ENCODE data around the gene EXTL2. TPM values are rescaled to one million over a fixed set of nuclear protein-coding genes. Genes with fewer than 3 reads are reported as not detected.
"Not testable (repeated sequence)": the region's sequence is repeated elsewhere in the genome, so short reads cannot be mapped to it uniquely, and the experiment has no call there.

Gene EXTL2
- total RNA-seq, 2 donors from 2014 or later = 0.85 to 1.4 TPM

DNA sequence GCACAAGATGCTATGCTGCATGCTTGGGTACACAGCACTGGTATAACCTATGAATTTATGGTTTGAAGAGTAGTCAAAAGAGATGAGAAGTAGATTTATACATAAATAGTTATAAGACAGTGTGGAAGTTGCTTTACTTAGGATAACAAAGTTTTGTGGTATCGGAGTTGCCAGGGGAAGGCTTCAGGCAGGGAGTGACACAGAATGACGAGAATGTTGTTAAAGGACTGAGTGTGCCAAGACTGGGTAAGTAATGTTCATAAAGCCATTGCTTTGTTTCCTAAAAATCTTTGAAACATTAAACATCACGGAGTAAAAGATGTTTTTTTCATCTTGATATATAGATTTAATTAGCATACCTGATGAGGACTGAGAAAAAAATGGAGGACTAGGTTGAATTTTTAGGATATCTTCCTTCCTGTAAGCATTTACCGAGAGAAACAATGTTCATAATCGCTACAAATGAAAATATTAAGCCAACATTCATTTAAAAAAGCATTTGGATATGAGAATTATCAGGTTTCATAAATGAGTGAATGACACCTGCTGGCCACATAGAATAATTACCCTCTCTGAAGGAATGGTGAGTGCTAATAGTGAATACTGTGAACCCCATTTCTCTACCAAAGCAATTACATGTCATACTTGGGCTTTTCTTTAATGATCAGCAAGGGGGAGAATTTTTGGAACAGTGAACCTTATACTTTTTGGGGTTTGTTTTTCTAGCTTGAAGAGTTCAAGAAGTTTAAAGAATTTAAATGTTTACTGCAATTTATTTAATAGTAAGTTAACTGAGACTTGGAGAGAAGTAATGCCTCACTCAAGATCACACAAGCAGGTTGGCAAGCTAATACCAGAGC lies 28.4 kb downstream of the EXTL2 start:
- H3K4me1 Mint-ChIP-seq = no peaks in the 10 kb centered on the region

DNA sequence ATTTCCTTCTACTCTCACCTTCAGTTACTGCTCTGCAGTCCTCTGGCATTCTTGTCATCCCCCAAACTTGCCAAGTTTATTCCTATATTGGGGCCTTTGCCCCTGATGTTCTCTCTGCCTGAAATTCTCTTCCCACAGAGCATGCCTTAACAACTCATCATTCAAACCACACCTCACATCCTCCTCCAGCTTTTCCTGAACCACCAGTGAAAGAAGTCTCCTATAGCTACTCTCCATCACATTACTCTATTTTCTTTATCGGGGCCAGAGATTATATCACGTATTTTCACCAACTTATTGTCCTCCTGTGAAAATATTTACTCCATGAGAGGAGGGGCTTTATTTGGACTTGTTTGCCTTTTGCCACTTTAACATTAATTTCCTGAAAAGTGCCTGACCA lies 32.1 kb downstream of the EXTL2 start:
- peaks cover 21% of the 10 kb centered on the region for H3K27me3 Mint-ChIP-seq

More for the DNA sequence above, 28.4 kb downstream of the EXTL2 start:
- Mint-ChIP-seq H3K27me3 (no peaks in the 10 kb centered on the region), H3K27ac (no peak overlapping the region), H3K4me3 (no peak overlapping the region), H3K36me3 (ENCODE audit: low read depth) (no peaks in the 10 kb centered on the region)
- ATAC-seq (peak; percentile 47), DNase-seq (no peak)
- H3K9me3 ChIP-seq (ENCODE audit: control insufficient read depth, low read length, poor library complexity, severe bottlenecking) = no peaks in the 10 kb centered on the region

DNA sequence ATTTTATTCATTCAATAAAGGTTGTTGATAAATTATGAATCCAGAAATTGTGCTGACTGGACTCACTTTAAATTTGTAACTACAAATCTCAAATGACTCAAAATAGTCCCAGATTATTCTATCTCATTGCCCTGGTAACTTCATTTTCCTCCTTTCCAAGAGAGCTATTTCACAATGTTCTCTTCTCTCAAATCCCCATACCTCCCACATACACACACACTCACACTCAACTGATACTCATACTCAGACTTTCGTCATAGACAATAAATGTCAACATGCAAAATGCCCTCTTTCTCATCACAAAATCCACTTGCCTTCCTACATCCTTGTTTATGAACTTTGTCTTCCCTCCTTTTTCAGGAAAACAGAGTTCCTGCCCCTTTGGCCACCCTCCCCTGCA lies 33.3 kb downstream of the EXTL2 start:
- no peaks in the 10 kb centered on the region for H3K4me1 Mint-ChIP-seq
- ATAC-seq = no peak

More for the DNA sequence above, 32.1 kb downstream of the EXTL2 start:
- no peaks in the 10 kb centered on the region for H3K4me1 Mint-ChIP-seq
- no peak overlapping the region for H3K4me3 Mint-ChIP-seq
- no peak for DNase-seq
- ATAC-seq = no peak
- H3K27ac Mint-ChIP-seq = no peak overlapping the region
- no peaks in the 10 kb centered on the region for H3K9me3 ChIP-seq (ENCODE audit: control insufficient read depth, low read length, poor library complexity, severe bottlenecking)
- H3K36me3 Mint-ChIP-seq (ENCODE audit: low read depth) = no peaks in the 10 kb centered on the region

DNA sequence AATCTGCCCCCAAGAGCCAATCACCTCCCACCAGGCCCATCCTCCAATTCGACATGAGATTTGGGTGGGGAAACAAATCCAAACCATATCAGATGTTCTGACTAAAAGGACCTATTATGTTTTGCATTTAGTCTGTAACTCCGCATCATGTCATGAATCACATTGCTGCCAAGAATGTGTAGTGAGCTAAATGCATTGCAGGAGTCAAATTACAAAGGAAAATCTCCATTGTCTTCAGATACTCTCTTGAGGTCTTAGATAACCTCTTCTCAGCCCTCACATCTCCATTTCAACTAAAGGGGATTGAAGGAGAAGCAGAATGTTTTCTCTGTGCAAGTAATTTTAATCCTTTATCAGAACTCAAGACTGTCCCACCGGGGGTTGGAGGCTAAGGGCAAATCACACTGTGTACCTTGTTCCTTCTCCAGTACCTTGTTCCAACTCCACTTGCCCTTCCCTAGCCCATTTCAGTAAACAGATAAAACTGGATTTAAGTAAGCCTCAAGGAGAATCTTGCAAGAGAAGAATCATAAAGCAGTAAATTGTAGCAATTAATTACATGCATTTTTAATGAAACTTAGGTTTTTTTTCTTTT lies 34.1 kb downstream of the EXTL2 start:
- H3K27ac Mint-ChIP-seq = no peak overlapping the region
- H3K9me3 ChIP-seq (ENCODE audit: control insufficient read depth, low read length, poor library complexity, severe bottlenecking) = no peaks in the 10 kb centered on the region
- H3K4me3 Mint-ChIP-seq = no peak overlapping the region
- ATAC-seq = no peak
- no peak for DNase-seq
- H3K27me3 Mint-ChIP-seq = peaks cover 28% of the 10 kb centered on the region
- peaks cover 2% of the 10 kb centered on the region for H3K36me3 Mint-ChIP-seq (ENCODE audit: low read depth)
- H3K4me1 Mint-ChIP-seq = no peaks in the 10 kb centered on the region

More for the DNA sequence above, 33.3 kb downstream of the EXTL2 start:
- Mint-ChIP-seq H3K36me3 (ENCODE audit: low read depth) (no peaks in the 10 kb centered on the region), H3K27me3 (peaks cover 28% of the 10 kb centered on the region), H3K27ac (no peak overlapping the region), H3K4me3 (no peak overlapping the region)
- DNase-seq = no peak
- H3K9me3 ChIP-seq (ENCODE audit: control insufficient read depth, low read length, poor library complexity, severe bottlenecking) = no peaks in the 10 kb centered on the region

DNA sequence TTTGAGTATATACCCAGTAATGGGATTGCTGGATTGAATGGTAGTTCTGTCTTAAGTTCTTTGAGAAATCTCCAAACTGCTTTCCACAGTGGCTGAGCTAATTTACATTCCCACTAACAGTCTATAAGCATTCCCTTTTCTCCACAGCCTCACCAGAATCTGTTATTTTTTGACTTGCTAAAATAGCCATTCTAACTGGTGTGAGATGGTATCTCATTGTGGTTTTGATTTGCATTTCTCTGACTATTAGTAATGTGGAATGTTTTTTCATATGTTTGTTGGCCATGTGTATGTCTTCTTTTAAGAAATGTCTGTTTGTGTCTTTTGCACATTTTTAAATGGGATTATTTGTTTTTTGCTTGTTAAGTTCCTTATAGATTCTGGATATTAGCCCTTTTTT lies 39.5 kb downstream of the EXTL2 start:
- not testable (repeated sequence) for H3K4me3 Mint-ChIP-seq; H3K36me3 Mint-ChIP-seq (ENCODE audit: low read depth); H3K4me1 Mint-ChIP-seq; H3K27ac Mint-ChIP-seq; DNase-seq; ATAC-seq; H3K9me3 ChIP-seq (ENCODE audit: control insufficient read depth, low read length, poor library complexity, severe bottlenecking)
- peaks cover 39% of the 10 kb centered on the region for H3K27me3 Mint-ChIP-seq

DNA sequence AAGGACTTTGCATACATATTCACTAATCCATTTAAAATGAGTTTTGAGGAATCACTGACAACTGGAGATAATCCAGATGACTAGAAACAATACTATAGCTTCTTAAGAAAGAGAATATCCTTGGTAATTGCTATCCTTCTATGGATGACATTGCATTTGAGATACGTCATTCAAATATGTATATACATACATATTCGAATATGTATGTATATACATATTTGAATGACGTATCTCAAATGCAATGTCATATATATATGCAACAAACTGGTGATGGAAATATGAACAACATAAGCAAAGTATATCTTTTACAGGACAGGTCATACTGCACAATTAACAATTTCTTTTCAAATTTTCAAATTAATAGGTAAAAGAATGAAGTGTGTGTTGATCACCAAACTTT lies 41.7 kb downstream of the EXTL2 start:
- H3K4me3 Mint-ChIP-seq = no peak overlapping the region
- no peak for DNase-seq
- H3K9me3 ChIP-seq (ENCODE audit: control insufficient read depth, low read length, poor library complexity, severe bottlenecking) = no peaks in the 10 kb centered on the region
- H3K4me1 Mint-ChIP-seq = no peaks in the 10 kb centered on the region
- no peak for ATAC-seq
- no peak overlapping the region for H3K27ac Mint-ChIP-seq
- H3K27me3 Mint-ChIP-seq = peaks cover 45% of the 10 kb centered on the region
- peaks cover 2% of the 10 kb centered on the region for H3K36me3 Mint-ChIP-seq (ENCODE audit: low read depth)

DNA sequence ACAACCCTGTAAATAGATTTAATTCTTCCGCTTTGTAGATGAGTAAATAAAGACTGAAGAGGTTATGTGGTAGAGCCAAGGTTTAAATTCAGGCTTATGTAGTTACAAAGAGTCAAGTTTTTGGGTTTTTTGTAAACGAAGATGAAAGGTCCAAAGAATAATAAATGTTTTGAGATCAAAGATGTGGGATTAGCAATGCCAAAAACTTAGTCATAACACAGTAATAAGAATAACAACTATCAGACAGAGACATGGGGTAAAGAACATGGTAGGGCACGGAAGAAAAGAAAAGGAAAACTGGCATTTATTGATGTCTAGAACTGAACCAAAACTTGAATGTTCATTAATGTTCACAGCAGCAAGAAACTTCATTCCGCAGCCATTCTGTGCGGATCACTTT lies 42.9 kb downstream of the EXTL2 start:
- no peak overlapping the region for H3K4me3 Mint-ChIP-seq
- H3K9me3 ChIP-seq (ENCODE audit: control insufficient read depth, low read length, poor library complexity, severe bottlenecking) = no peaks in the 10 kb centered on the region
- peaks cover 41% of the 10 kb centered on the region for H3K27me3 Mint-ChIP-seq
- H3K4me1 Mint-ChIP-seq = no peaks in the 10 kb centered on the region
- ATAC-seq (no peak), DNase-seq (no peak)
- no peak overlapping the region for H3K27ac Mint-ChIP-seq
- peaks cover 2% of the 10 kb centered on the region for H3K36me3 Mint-ChIP-seq (ENCODE audit: low read depth)

DNA sequence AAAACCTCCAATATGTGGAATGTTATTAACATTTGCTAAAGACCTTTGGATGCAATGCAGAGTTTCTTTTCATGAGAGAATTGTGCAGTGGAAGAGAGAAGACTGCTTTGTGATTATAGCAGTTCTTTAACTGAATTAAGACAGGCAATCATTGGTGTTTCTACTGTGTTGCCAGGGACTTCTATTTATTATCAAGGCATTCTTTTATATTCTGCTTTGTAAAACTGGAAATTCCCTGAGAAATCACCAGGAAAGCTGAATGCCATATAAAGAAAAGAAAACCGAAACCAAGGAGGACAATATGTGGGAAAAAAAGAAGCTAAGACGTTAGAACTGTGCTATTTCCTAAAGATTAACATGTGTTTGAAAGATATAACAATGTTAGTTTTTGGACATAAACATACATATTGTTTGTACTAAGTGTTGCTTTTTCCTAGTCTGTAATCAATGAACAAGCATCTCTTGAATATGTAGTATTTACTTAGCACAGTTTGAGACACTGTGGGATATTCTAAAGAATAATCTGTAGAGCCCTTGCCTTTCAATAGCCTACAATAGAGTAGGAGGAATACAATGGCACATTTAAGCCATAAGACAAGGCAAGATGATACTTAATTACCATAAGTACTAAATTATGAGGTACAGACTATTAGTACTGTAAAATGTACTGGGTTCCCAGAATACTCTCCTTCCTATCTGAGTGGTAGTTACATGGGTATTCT lies 47.1 kb downstream of the EXTL2 start:
- DNase-seq = no peak
- no peaks in the 10 kb centered on the region for H3K4me1 Mint-ChIP-seq
- H3K27ac Mint-ChIP-seq = no peak overlapping the region
- ATAC-seq = no peak
- H3K36me3 Mint-ChIP-seq (ENCODE audit: low read depth) = no peaks in the 10 kb centered on the region
- no peaks in the 10 kb centered on the region for H3K9me3 ChIP-seq (ENCODE audit: control insufficient read depth, low read length, poor library complexity, severe bottlenecking)
- peaks cover 46% of the 10 kb centered on the region for H3K27me3 Mint-ChIP-seq
- no peak overlapping the region for H3K4me3 Mint-ChIP-seq

DNA sequence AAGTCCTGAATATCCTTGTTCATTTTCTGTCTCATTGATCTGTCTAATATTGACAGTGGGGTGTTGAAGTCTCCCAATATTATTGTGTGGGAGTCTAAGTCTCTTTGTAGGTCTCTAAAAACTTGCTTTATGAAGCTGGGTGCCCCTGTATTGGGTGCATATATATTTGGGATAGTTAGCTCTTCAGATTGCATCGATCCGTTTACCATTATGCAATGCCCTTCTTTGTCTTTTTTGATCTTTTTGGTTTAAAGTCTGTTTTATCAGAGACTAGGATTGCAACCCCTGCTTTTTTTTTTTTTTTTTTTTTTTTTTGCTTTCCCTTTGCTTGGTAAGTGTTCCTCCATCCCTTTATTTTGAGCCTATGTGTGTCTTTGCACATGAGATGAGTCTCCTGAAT lies 51.5 kb downstream of the EXTL2 start:
- H3K4me1 Mint-ChIP-seq; DNase-seq; ATAC-seq; H3K4me3 Mint-ChIP-seq; H3K9me3 ChIP-seq (ENCODE audit: control insufficient read depth, low read length, poor library complexity, severe bottlenecking); H3K36me3 Mint-ChIP-seq (ENCODE audit: low read depth); H3K27ac Mint-ChIP-seq: not testable (repeated sequence)
- peaks cover 13% of the 10 kb centered on the region for H3K27me3 Mint-ChIP-seq

DNA sequence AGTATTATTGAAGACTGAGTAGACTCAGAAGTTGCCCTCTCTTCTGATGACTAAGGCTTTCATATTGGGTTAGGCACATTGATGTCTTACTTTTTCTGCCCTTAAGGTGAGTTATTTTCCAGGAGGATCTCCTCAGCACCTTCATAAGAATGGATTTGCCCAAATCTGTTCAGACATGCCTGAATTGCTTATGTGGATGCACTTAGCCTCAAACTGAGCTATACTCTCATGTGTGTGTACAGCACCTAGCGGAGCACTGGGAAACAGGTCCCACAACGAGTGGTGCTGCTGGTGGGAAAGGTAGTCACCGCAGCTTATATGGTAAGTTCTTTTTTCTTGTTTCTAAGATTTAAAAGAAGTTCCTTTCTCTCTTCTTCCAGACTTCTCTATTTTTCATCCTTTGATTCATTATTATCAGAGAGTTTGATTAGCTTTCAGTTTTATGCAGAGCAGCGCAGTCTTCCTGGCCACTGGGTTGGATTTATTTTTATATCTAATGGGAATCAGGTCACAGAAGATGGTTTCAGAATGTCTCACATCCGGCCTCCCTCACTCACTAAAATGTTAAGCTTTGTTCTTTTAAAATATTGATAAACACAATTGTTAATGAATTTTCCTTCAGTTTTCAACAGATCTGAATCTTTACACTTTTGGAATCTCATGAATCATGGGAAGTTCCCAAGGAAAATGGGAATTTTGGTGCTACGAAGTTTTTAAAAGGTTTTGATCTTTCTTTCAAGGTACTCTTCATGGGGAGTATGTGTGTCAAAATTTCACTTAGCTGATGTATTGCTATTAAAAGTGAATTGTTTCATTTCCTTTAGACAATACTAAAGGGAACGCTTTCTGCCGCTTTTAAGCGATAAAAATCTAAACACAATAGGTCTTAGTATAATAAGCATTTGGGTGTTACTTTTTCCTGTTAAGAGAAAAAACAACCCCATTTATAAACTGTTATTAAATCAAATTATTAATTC lies 58.5 kb downstream of the EXTL2 start:
- DNase-seq (no peak), ATAC-seq (no peak)
- peaks cover 10% of the 10 kb centered on the region for H3K4me1 Mint-ChIP-seq
- no peak overlapping the region for H3K4me3 Mint-ChIP-seq
- no peaks in the 10 kb centered on the region for H3K9me3 ChIP-seq (ENCODE audit: control insufficient read depth, low read length, poor library complexity, severe bottlenecking)
- H3K36me3 Mint-ChIP-seq (ENCODE audit: low read depth) = no peaks in the 10 kb centered on the region
- peaks cover 7% of the 10 kb centered on the region for H3K27me3 Mint-ChIP-seq
- no peak overlapping the region for H3K27ac Mint-ChIP-seq

DNA sequence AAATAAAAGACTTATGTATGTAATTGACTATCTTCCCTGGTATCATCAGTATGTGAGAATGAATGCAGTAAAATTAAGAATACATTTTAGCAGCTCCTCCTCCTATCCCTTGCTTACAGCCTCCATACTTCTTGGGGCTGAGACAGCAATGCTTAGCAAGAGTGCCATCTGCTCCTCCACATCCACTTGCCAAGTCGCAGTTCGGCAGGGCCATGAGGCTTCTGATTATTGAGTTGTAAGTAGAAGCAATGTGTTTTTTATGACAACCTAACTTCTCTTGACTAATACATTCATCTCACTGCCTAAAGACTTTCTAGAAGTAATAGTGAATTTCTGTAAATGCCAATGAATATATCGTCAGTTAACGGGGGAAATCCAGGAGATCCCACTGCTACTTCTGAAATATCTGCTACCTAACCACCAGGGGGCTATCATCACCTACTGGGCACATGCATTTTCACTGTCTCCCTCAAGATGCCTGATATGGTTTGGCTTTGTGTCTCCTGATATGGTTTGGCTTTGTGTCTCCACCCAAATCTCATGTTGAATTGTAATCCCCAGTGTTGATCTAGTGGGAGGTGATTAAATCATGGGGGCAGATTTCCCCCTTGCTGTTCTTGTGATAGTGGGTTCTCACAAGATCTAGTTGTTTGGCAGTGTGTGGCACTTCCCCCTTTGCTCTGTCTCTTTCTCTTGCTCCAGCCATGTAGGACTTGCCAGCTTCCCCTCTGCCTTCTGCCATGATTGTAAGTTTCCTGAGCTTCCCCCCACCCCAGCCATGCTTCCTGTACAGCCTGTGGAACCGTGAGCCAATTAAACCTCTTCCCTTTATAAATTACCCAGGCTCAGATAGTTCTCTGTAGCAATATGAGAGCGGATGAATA lies 59.6 kb downstream of the EXTL2 start:
- peaks cover 10% of the 10 kb centered on the region for H3K4me1 Mint-ChIP-seq
- peaks cover 14% of the 10 kb centered on the region for H3K27me3 Mint-ChIP-seq
- ATAC-seq (peak; percentile 53), DNase-seq (no peak)
- H3K4me3 Mint-ChIP-seq = no peak overlapping the region
- no peaks in the 10 kb centered on the region for H3K9me3 ChIP-seq (ENCODE audit: control insufficient read depth, low read length, poor library complexity, severe bottlenecking)
- no peak overlapping the region for H3K27ac Mint-ChIP-seq
- no peaks in the 10 kb centered on the region for H3K36me3 Mint-ChIP-seq (ENCODE audit: low read depth)

Measured in T-helper 17 cell (primary cell).